IMR-90 (cell line): ENCODE measurements around the gene PI4KA. TPM values are rescaled to one million over a fixed set of nuclear protein-coding genes. Genes with fewer than 3 reads are reported as not detected.

ENCODE experiments used
- ATAC-seq: fragments of 200-7000 bp; cut with Tn5 transposase; 2 replicates; pipeline ENCODE4 v1.9.1; 2020; ENCODE audit warnings: low read depth, mild to moderate bottlenecking, moderate library complexity
- Bru-seq: library from RNA; stranded (reverse); fragments of 400-500 nt; gene quantifications from one replicate; lab custom pipeline; 2021; lab: Mats Ljungman, UMichigan
- BruChase-seq, 2 experiments: library from RNA; stranded (reverse); fragments of 400-500 nt; gene quantifications; one replicate each; lab custom pipeline; 2021; lab: Mats Ljungman, UMichigan
- BruUV-seq: library from RNA; stranded (reverse); fragments of 400-500 nt; replicated peaks from 2 replicates; lab custom pipeline; 2021; lab: Mats Ljungman, UMichigan
- CTCF ChIA-PET: fragments of 300-600 bp; formaldehyde crosslinking; extraction: SDS; loops from one replicate; lab custom pipeline; 2021; ENCODE audit warnings: antibody characterized with exemption; lab: Yijun Ruan, JAX
- POLR2A ChIA-PET: fragments of 300-600 bp; sonication (Branson Sonifier 250); formaldehyde crosslinking; loops from one replicate; lab custom pipeline; 2022; ENCODE audit warnings: antibody characterized with exemption; ENCODE audit not compliant: unreplicated experiment; lab: Charles Lee
- DNase-seq: peaks from one replicate; pipeline ENCODE4 v3.0.0; 2013
- H2AFZ ChIP-seq: replicated peaks from 2 replicates; pipeline ENCODE3; 2013; ENCODE audit warnings: low read length, mild to moderate bottlenecking; ENCODE audit not compliant: poor library complexity
- H2AK5ac ChIP-seq: 2 replicates; pipeline ENCODE4 v1.6.1; 2013; ENCODE audit warnings: low read depth, low read length, inconsistent platforms
- H2AK9ac ChIP-seq: replicated peaks from 2 replicates; pipeline ENCODE3; 2013; ENCODE audit warnings: mild to moderate bottlenecking, low read depth, low read length, moderate library complexity; ENCODE audit not compliant: poor library complexity
- H2BK120ac ChIP-seq: 2 replicates; pipeline ENCODE4 v1.6.1; 2013; ENCODE audit warnings: low read depth, low read length, inconsistent platforms
- H2BK15ac ChIP-seq: 3 replicates; pipeline ENCODE4 v1.6.1; 2013; ENCODE audit warnings: low read depth, low read length, inconsistent platforms
- H2BK20ac ChIP-seq: 2 replicates; pipeline ENCODE4 v1.6.1; 2013; ENCODE audit warnings: low read depth, mild to moderate bottlenecking, inconsistent platforms, low read length, moderate library complexity
- H2BK5ac ChIP-seq: 2 replicates; pipeline ENCODE4 v1.6.1; 2013; ENCODE audit warnings: mild to moderate bottlenecking, low read depth, low read length, inconsistent platforms; ENCODE audit not compliant: poor library complexity, severe bottlenecking
- H3K14ac ChIP-seq: replicated peaks from 2 replicates; pipeline ENCODE4 v1.6.1; 2013; ENCODE audit warnings: low read depth, low read length, inconsistent platforms
- H3K18ac ChIP-seq: 2 replicates; pipeline ENCODE4 v1.6.1; 2013; ENCODE audit warnings: low read depth, low read length, control low read depth
- H3K23ac ChIP-seq: 2 replicates; pipeline ENCODE4 v1.6.1; 2013; ENCODE audit warnings: low read depth, low read length, inconsistent platforms
- H3K27ac ChIP-seq: 2 replicates; pipeline ENCODE4 v1.5.1; 2013; ENCODE audit warnings: mild to moderate bottlenecking, control low read depth, low read length; ENCODE audit not compliant: insufficient read depth
- H3K27me3 ChIP-seq: 2 replicates; pipeline ENCODE4 v1.6.1; 2013; ENCODE audit warnings: low read length; ENCODE audit not compliant: control insufficient read depth, insufficient read depth
- H3K36me3 ChIP-seq: 2 replicates; pipeline ENCODE4 v1.6.1; 2013; ENCODE audit warnings: low read length, mixed read lengths; ENCODE audit not compliant: control insufficient read depth, insufficient read depth
- H3K4ac ChIP-seq: 2 replicates; pipeline ENCODE4 v1.6.1; 2013; ENCODE audit warnings: low read depth, low read length, inconsistent platforms
- H3K4me1 ChIP-seq: 2 replicates; pipeline ENCODE4 v1.6.1; 2013; ENCODE audit warnings: low read length, mixed read lengths; ENCODE audit not compliant: control insufficient read depth, insufficient read depth
- H3K4me2 ChIP-seq: 2 replicates; pipeline ENCODE4 v1.6.1; 2013; ENCODE audit warnings: low read depth, mild to moderate bottlenecking, control low read depth, low read length, moderate library complexity
- H3K4me3 ChIP-seq: 2 replicates; pipeline ENCODE4 v1.5.1; 2013; ENCODE audit warnings: low read depth, mild to moderate bottlenecking, control low read depth, low read length, moderate library complexity; ENCODE audit not compliant: insufficient read depth
- H3K56ac ChIP-seq: 2 replicates; pipeline ENCODE4 v1.6.1; 2013; ENCODE audit warnings: low read length, inconsistent platforms; ENCODE audit not compliant: insufficient read depth; ENCODE audit errors: extremely low read depth
- H3K79me1 ChIP-seq, 2 experiments: 2 replicates each; pipeline ENCODE4 v1.6.1; 2013; ENCODE audit warnings: low read length in 2 of 2, inconsistent platforms in 1 of 2, low read depth in 1 of 2
- H3K9ac ChIP-seq: 2 replicates; pipeline ENCODE4 v1.6.1; 2013; ENCODE audit warnings: low read depth, low read length, control low read depth
- H3K9me1 ChIP-seq: 2 replicates; pipeline ENCODE4 v1.6.1; 2013; ENCODE audit warnings: low read length, inconsistent platforms; ENCODE audit not compliant: insufficient read depth
- H3K9me3 ChIP-seq: 2 replicates; pipeline ENCODE4 v1.6.1; 2013; ENCODE audit warnings: low read length; ENCODE audit not compliant: control insufficient read depth, insufficient read depth
- H4K20me1 ChIP-seq: 2 replicates; pipeline ENCODE4 v1.6.1; 2013; ENCODE audit warnings: low read length, inconsistent platforms; ENCODE audit not compliant: insufficient read depth
- H4K5ac ChIP-seq: 2 replicates; pipeline ENCODE4 v1.6.1; 2013; ENCODE audit warnings: mild to moderate bottlenecking, low read depth, low read length, control low read depth
- H4K8ac ChIP-seq, 2 experiments: 2 replicates each; pipeline ENCODE4 v1.6.1; 2013; ENCODE audit warnings: low read depth in 2 of 2, low read length in 2 of 2, control low read depth in 1 of 2, inconsistent platforms in 1 of 2
- H4K91ac ChIP-seq: 2 replicates; pipeline ENCODE4 v1.6.1; 2013; ENCODE audit warnings: low read depth, low read length, inconsistent platforms; ENCODE audit not compliant: insufficient read depth
- BHLHE40 ChIP-seq: fragments of 150-350 bp; IDR thresholded peaks from 2 replicates; pipeline ENCODE4 v1.6.1; 2016; ENCODE audit warnings: mild to moderate bottlenecking, low read depth, low read length
- CHD1 ChIP-seq: IDR thresholded peaks from 2 replicates; pipeline ENCODE4 v1.6.1; 2012; ENCODE audit warnings: low read depth, low read length, improper control_type of control experiment
- FOS ChIP-seq: fragments of 150-350 bp; IDR thresholded peaks from 2 replicates; pipeline ENCODE4 v1.6.1; 2016; ENCODE audit warnings: low read depth, low read length
- MAFK ChIP-seq: IDR thresholded peaks from 2 replicates; pipeline ENCODE4 v1.6.1; 2012; ENCODE audit warnings: low read depth, low read length, improper control_type of control experiment
- MAZ ChIP-seq: IDR thresholded peaks from 2 replicates; pipeline ENCODE4 v1.6.1; 2012; ENCODE audit warnings: low read depth, mild to moderate bottlenecking, low read length, improper control_type of control experiment, moderate library complexity, borderline replicate concordance
- MXI1 ChIP-seq: IDR thresholded peaks from 2 replicates; pipeline ENCODE4 v1.6.1; 2012; ENCODE audit warnings: low read depth, mild to moderate bottlenecking, low read length, moderate library complexity, borderline replicate concordance
- POLR2A ChIP-seq: IDR thresholded peaks from 2 replicates; pipeline ENCODE4 v1.6.1; 2012; ENCODE audit warnings: mild to moderate bottlenecking, low read depth, low read length
- SMC3 ChIP-seq: fragments of 150-350 bp; IDR thresholded peaks from 2 replicates; pipeline ENCODE4 v1.6.1; 2016; ENCODE audit warnings: low read depth, mild to moderate bottlenecking, antibody characterized with exemption, low read length, moderate library complexity
- USF2 ChIP-seq: fragments of 150-350 bp; IDR thresholded peaks from 2 replicates; pipeline ENCODE4 v1.6.1; 2017; ENCODE audit warnings: mild to moderate bottlenecking, antibody characterized with exemption, low read length, low read depth
- WGBS, 2 experiments: methylation state at CpG; one replicate each; pipeline versions ENCODE4 v1.1.5 to v1.1.7; 2013; ENCODE audit warnings: missing lambda C conversion rate in 2 of 2; ENCODE audit not compliant: insufficient read length in 1 of 2; ENCODE audit errors: extremely low coverage in 2 of 2; 5-methylcytosine and 5-hydroxymethylcytosine counted together
- dilution Hi-C: fragments of 300-500 bp; cut with HindIII; formaldehyde crosslinking; loops from one replicate; pipeline ENCODE4 v1.14.3; 2018; ENCODE audit warnings: low sequenced_read_pairs; ENCODE audit not compliant: unreplicated experiment
- in situ Hi-C: fragments of 300-500 bp; cut with MboI; formaldehyde crosslinking; loops from 3 replicates; pipeline ENCODE4 v1.14.3; 2019; ENCODE audit warnings: low sequenced_read_pairs, inconsistent platforms, mixed read lengths
- intact Hi-C: fragments of 100-400 bp; cut with micrococcal nuclease; formaldehyde crosslinking; loops from 2 replicates; pipeline ENCODE4 v1.10.0; 2022
- long read RNA-seq: library from polyadenylated mRNA; unstranded; transcript quantifications from one replicate; pipeline ENCODE4 v2.0.0, GENCODE V29; 2021; ENCODE audit not compliant: unreplicated experiment
- polyA plus RNA-seq, 3 experiments: library from polyadenylated mRNA; depleted of rRNA; stranded (reverse); fragments of >200 nt; gene quantifications; 2 replicates each; pipeline ENCODE4 v1.2.3, GENCODE V29; 2012; ENCODE audit warnings: low replicate concordance in 1 of 3
- total RNA-seq: library from RNA; depleted of rRNA; stranded (reverse); fragments of >200 nt; gene quantifications from 2 replicates; pipeline ENCODE4 v1.2.3, GENCODE V29; 2012; rRNA removed

PI4KA gene
- 16.8 and 18.6 TPM in 2 replicates for total RNA-seq
- polyA plus RNA-seq (2012; rRNA removed): 35.5 and 39.3 TPM in 2 replicates
- polyA plus RNA-seq (2012; cell fraction: cytosol; rRNA removed): 20.8 and 29.0 TPM in 2 replicates
- polyA plus RNA-seq (2012; cell fraction: nucleus; rRNA removed; ENCODE audit: low replicate concordance): 65.8 and 113 TPM in 2 replicates
- Bru-seq, nascent RNA: percentile 78 among the genes with signal in this experiment
- percentile 86 among the genes with signal in this experiment for BruChase-seq, experiment 1, labeled RNA remaining after a 6-hour chase
- percentile 79 among the genes with signal in this experiment for BruChase-seq, experiment 2, labeled RNA remaining after a 2-hour chase
- long read RNA-seq, partial matches to known transcripts: 32 of 40 reads
- long read RNA-seq, other reads (novel, unspliced or antisense): 7 of 40 reads

GRCh38 chr22:20858615-20859416 lies at the start of gene PI4KA, which contains the start of gene SNAP29:
TSS of gene PI4KA (minus strand) at chr22:20858811. CDS start at chr22:20858725, 86 bp downstream.
TSS of gene SNAP29 (plus strand) at chr22:20859007. CDS start at chr22:20859111, 104 bp downstream.
- Histone ChIP-seq H4K91ac (peak within 1 kb of the TSS; percentile 53), H3K56ac (peak within 1 kb of the TSS; percentile 25; the same call in 1 of the 2 replicates), H3K27ac (peak within 1 kb of the TSS; percentile 72), H3K23ac (peak within 1 kb of the TSS; percentile 96), H3K14ac (peak within 1 kb of the TSS; percentile 83), H4K20me1 (peaks cover 40% of the 10 kb centered on the region), H2BK120ac (peak within 1 kb of the TSS; percentile 62), H2AK9ac (peak within 1 kb of the TSS; percentile 94), H2AFZ (peak within 1 kb of the TSS; percentile 99), H3K4me1 (peaks cover 9% of the 10 kb centered on the region), H3K4me3 (peak within 1 kb of the TSS; percentile 81), H3K9me3 (no peaks in the 10 kb centered on the region), H3K18ac (peak within 1 kb of the TSS; percentile 6), H3K9me1 (peaks cover 19% of the 10 kb centered on the region), H3K4ac (peak within 1 kb of the TSS; percentile 87), H3K4me2 (peak within 1 kb of the TSS; percentile 90), H4K5ac (peak within 1 kb of the TSS; percentile 33), H2BK15ac (no peak within 1 kb of the TSS), H3K36me3 (peaks cover 5% of the 10 kb centered on the region; the same call in 1 of the 2 replicates), H3K9ac (peak within 1 kb of the TSS; percentile 76), H2BK5ac (peak within 1 kb of the TSS; percentile 65), H2AK5ac (peak within 1 kb of the TSS; percentile 40), H3K79me1 (peaks cover 23 to 71% of the 10 kb centered on the region in 2 experiments), H4K8ac (peak within 1 kb of the TSS; percentile 36 to 81; a peak in 3 of 4 replicates), H2BK20ac (0 out of 2 replicates have a peak within 1 kb of the TSS, but pooled peaks have one; percentile 1), H3K27me3 (no peaks in the 10 kb centered on the region)
- ATAC-seq (peak; percentile 95), DNase-seq (peak; percentile 97)
- intact Hi-C loops: no loop called here
- BruUV-seq: no TSS peak
- ChIA-PET POLR2A (no interaction called here), CTCF (no interaction called here)
- dilution Hi-C loops: no loop called here
- TF ChIP-seq SMC3 (no peak), MAZ (peak; percentile 94; the same call in 1 of the 2 replicates), MXI1 (peak; percentile 63; the same call in 1 of the 2 replicates), POLR2A (peak; percentile 86), CHD1 (peak; percentile 98; the same call in 1 of the 2 replicates), USF2 (peak; percentile 98), BHLHE40 (peak; percentile 98), FOS (peak; percentile 37), MAFK (no peak)
- 1% methylated on average over 52 of the region's 100 CpGs; no CpG with 5 or more reads in 1 of the 2 experiments for WGBS, 2 experiments
- in situ Hi-C loops: no loop called here
